Myocyte (in vitro differentiated cells): Measurements from ENCODE around the gene CLMN. TPM values are rescaled to one million over a fixed set of nuclear protein-coding genes. Genes with fewer than 3 reads are reported as not detected.

Experiments used
- DNase-seq: peaks from one replicate; pipeline ENCODE4 v3.0.0-alpha.2; 2012; ENCODE audit warnings: low read depth
- total RNA-seq: library from RNA; depleted of rRNA; stranded (reverse); fragments of >200 nt; gene quantifications from 2 replicates; pipeline ENCODE4 v1.2.3, GENCODE V29; 2014

CLMN gene
- total RNA-seq, 1 donor from 2014 or later, result 0.99 TPM

GRCh38 chr14:95174184-95174792, 145.4 kb downstream of the CLMN start:
- DNase-seq, result no peak

- DNase-seq, result no peak
Measured at GRCh38 chr14:95173518-95173917, 146.2 kb downstream of the CLMN start.

GRCh38 chr14:95167177-95167576, 152.5 kb downstream of the CLMN start:
- no peak for DNase-seq

DNA sequence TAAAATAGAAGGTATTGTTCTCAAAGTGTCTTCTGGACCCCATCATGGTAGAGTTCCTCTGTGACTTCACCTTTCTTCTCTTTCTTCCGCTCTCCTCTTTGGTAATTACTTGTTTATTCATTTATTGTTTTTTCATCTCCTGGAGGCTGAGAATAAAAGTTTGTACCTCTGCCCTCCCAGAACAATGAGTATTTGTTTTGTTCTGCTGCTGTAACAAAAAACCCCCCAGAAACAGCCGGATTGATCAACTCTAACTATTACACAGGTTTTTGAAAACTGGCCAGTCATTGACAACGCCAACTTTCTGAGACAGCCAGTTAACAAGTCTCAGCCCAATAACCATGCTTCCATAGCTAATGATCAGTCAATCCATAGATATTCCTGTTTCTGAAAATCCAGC, 154.2 kb downstream of the CLMN start:
- DNase-seq, result no peak

DNA sequence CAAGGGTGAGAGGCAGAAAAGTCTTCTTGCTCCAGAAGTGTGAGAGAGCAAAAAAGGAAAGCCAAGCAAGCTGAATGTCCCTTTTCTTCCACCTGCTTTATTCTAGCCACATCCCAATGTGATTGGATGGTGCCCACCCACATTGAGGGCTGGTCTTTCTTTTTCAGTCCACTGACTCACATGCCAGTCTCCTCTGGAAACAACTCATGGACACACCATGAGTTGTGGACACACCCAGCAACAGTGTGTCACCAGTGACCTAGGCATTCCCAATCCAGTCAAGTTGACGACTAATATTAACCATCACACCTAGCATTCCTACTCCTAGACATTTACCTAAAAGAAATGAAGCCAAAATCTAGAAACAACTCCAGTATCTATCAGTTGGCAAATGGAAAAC, 155.2 kb downstream of the CLMN start:
- peak; percentile 83 for DNase-seq

- no peak for DNase-seq
Measured at GRCh38 chr14:95163666-95164065, 156.0 kb downstream of the CLMN start.

DNA sequence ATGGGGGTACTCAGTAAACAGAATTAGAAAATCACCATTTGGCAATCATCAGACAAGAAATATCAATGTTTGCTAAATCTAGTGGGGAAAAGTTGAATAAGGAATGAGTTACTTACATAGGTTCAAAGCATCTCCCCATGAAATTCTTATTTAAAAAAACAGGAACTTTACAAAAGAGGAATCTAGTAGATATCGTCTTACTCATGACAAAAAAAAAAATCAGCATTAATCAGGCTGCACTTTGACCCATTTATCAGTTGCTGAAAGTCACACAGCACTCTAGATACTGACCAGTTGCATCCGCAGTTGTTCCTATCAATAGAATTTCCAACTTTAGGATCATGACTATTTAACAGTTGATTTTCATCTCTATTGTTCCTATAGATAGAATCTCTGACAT, 156.6 kb downstream of the CLMN start:
- DNase-seq, result no peak

- DNase-seq, result no peak
Measured at GRCh38 chr14:95162641-95163040, 157.1 kb downstream of the CLMN start.

- peak; percentile 96 for DNase-seq
Measured at GRCh38 chr14:95157327-95158189, 162.2 kb downstream of the CLMN start, which contains the start of gene DICER1. Gene DICER1, minus strand, starts transcription at chr14:95157529. Its CDS starts 24,071 bp downstream, at chr14:95133458.

DNA sequence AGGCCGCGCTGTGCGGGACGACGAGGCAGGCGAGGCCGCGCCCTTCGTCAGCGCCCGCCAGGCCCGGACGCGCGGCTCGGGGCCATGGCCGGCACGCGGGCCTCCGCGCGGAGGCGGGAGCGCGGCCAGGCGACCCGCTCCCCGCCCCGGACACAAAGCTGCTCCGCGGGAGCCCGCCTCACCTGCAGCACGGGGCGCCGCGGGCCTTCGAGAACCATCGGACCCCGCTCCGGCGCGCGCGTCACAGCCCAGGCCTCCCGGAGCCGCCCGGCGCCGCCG, 162.7 kb downstream of the CLMN start:
- DNase-seq, result no peak

GRCh38 chr14:95156161-95157047, 163.3 kb downstream of the CLMN start:
- DNase-seq, result peak; percentile 32

DNA sequence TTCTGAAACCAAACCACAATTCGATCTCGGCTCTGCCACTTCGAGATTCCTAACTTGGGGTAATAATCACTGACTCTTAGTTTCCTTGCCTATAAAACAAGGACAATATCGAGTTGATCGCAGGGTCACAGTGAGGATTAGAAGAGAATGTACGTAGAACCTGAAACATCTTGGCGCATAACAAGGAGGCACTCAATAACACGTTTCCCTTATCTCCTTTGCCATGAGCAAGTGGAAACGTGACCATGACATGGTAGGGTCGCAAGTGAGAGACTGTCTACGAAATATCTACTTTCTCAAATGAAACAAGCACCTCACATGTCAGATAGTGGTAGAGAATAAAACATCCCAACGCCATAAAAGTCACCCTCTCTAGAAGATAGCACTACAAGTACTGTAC, 164.7 kb downstream of the CLMN start:
- no peak for DNase-seq

GRCh38 chr14:95153866-95154265, 165.8 kb downstream of the CLMN start:
- no peak for DNase-seq

GRCh38 chr14:95151561-95151960, 168.1 kb downstream of the CLMN start:
- DNase-seq, result no peak

- DNase-seq, result no peak
Measured at GRCh38 chr14:95150910-95151309, 168.8 kb downstream of the CLMN start.

GRCh38 chr14:95149441-95149840, 170.3 kb downstream of the CLMN start:
- no peak for DNase-seq

GRCh38 chr14:95147597-95147996, 172.1 kb downstream of the CLMN start:
- DNase-seq, result no peak

DNA sequence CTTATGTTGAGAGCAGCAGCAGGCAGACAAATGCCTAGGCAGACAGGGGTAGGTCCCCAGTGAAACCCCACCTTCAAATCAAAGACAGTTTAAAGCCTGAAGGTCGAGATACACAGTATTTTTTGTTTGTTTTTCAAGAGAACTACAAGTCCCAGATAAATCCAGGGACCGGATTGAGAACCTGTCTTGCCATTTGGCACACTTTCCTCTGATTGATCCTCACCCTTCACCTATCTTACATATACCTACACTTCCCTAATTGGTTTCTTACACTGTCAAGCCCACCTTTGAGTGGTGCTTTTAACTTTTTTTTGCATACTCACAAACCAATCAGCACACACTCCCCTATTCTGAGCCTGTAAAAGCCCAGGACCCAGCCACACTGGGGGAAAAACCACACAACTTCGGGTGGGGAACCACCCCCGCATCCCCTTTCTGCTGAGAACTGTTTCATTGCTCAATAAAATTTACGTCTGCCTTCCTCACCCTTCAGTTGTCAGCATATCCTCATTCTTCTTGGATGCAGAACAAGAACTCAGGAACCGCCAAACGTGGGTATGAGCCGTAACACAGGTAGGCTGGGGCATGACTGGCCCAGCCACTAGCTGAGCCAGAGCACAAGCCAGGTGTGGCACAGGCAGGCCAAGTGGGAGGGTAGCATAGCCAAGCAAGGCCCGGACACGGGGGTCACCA, 173.5 kb downstream of the CLMN start:
- DNase-seq, result no peak

GRCh38 chr14:95144849-95145248, 174.9 kb downstream of the CLMN start:
- no peak for DNase-seq

DNA sequence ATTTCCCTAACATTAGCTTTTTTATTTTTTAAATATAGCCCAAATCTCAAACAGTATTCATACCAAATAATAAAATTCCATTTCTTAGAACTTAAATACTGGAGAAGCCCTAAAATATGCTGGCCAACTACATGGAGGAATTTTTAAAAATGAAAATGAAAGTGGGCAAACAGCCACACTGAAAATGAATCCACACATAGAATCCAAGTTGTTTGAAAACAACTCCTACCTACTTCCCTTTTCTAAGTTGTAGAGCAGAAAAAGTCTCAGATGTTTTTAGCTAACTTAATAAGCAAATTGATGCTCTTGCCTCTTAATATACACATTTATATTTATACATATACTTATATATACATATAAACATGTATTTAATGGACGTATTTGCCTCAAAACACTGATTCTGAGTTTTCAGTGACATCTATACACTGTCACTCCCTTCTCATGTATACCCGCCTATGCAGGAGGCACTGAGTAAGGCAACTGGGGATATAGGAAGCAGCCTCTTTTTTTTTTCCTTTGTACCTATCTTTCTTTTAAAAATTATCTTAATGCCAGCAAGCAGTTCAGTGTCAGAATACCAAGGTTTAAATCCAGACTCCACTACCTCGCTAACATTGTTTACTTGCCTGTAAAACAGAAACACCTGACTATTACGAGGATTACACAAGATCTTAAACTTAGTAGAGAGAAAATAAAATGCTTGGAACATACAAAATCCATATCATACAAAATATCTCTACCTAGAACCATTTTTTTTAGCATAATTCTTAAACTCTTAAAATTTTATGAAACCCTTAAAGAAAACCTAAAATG, 175.7 kb downstream of the CLMN start:
- peak; percentile 27 for DNase-seq
